Effector memory CD4-positive, alpha-beta T cell (primary cell): ENCODE results near the gene TBL2.
"Not testable (repeated sequence)": the region's sequence is repeated elsewhere in the genome, so short reads cannot be mapped to it uniquely, and the experiment has no call there.

Experiments
- DNase-seq, 3 donors: peaks; one replicate each; pipeline ENCODE4 v3.0.0-alpha.2; 2020
- H3K27ac ChIP-seq: 2 replicates; pipeline ENCODE4 v1.7.0; 2013; ENCODE audit warnings: mild to moderate bottlenecking, low read length, moderate library complexity; ENCODE audit not compliant: insufficient read depth, poor library complexity, severe bottlenecking
- H3K27me3 ChIP-seq: replicated peaks from 2 replicates; pipeline ENCODE4 v1.7.0; 2013; ENCODE audit warnings: mild to moderate bottlenecking, low read length; ENCODE audit not compliant: insufficient read depth, control insufficient read depth, poor library complexity, severe bottlenecking
- H3K36me3 ChIP-seq: 2 replicates; pipeline ENCODE4 v1.7.0; 2013; ENCODE audit warnings: mild to moderate bottlenecking, low read length, moderate library complexity; ENCODE audit not compliant: control insufficient read depth, insufficient read depth
- H3K4me1 ChIP-seq: 2 replicates; pipeline ENCODE4 v1.7.0; 2013; ENCODE audit warnings: low read length, mild to moderate bottlenecking; ENCODE audit not compliant: control insufficient read depth, insufficient read depth, poor library complexity, severe bottlenecking
- H3K4me3 ChIP-seq: 2 replicates; pipeline ENCODE4 v1.7.0; 2013; ENCODE audit warnings: low read length, low read depth, mild to moderate bottlenecking; ENCODE audit not compliant: insufficient read depth, poor library complexity, severe bottlenecking
- H3K9me3 ChIP-seq: 2 replicates; pipeline ENCODE4 v1.7.0; 2013; ENCODE audit warnings: mild to moderate bottlenecking, low read length, moderate library complexity; ENCODE audit not compliant: control insufficient read depth

TBL2 gene

GRCh38 chr7:73536479-73536878 is 41.9 kb downstream of the TBL2 start:
- Histone ChIP-seq H3K36me3 (peaks cover 61% of the 10 kb centered on the region), H3K27ac (no peak overlapping the region), H3K4me3 (no peak overlapping the region), H3K9me3 (no peaks in the 10 kb centered on the region), H3K4me1 (no peaks in the 10 kb centered on the region), H3K27me3 (no peaks in the 10 kb centered on the region)
- DNase-seq, result no peak

GRCh38 chr7:73535918-73536317 is 42.5 kb downstream of the TBL2 start:
- H3K4me3 ChIP-seq, H3K27ac ChIP-seq, H3K4me1 ChIP-seq, H3K27me3 ChIP-seq, H3K9me3 ChIP-seq, DNase-seq: not testable (repeated sequence)
- peaks cover 57% of the 10 kb centered on the region for H3K36me3 ChIP-seq

- Histone ChIP-seq H3K4me3 (no peak overlapping the region), H3K9me3 (no peaks in the 10 kb centered on the region), H3K27ac (no peak overlapping the region), H3K4me1 (no peaks in the 10 kb centered on the region), H3K36me3 (peaks cover 38% of the 10 kb centered on the region), H3K27me3 (no peaks in the 10 kb centered on the region)
- no peak for DNase-seq
Measured at GRCh38 chr7:73533742-73534141, 44.6 kb downstream of the TBL2 start.

- Histone ChIP-seq H3K27me3 (no peaks in the 10 kb centered on the region), H3K9me3 (no peaks in the 10 kb centered on the region), H3K4me1 (peaks cover 1% of the 10 kb centered on the region), H3K27ac (no peak overlapping the region), H3K36me3 (peaks cover 23% of the 10 kb centered on the region), H3K4me3 (no peak overlapping the region)
- DNase-seq, result no peak
Measured at GRCh38 chr7:73532224-73532623, 46.2 kb downstream of the TBL2 start.

- Histone ChIP-seq H3K4me3 (no peak overlapping the region), H3K27me3 (no peaks in the 10 kb centered on the region), H3K4me1 (peaks cover 13% of the 10 kb centered on the region), H3K9me3 (no peaks in the 10 kb centered on the region), H3K36me3 (peaks cover 9% of the 10 kb centered on the region), H3K27ac (no peak overlapping the region)
- DNase-seq, result no peak
Measured at GRCh38 chr7:73530800-73531199, 47.6 kb downstream of the TBL2 start.

GRCh38 chr7:73526896-73527821 is 51.2 kb downstream of the TBL2 start:
- Histone ChIP-seq H3K27ac (peak overlapping the region; percentile 37), H3K4me3 (no peak overlapping the region), H3K27me3 (no peaks in the 10 kb centered on the region), H3K36me3 (no peaks in the 10 kb centered on the region), H3K4me1 (peaks cover 18% of the 10 kb centered on the region), H3K9me3 (no peaks in the 10 kb centered on the region)
- no peak for DNase-seq

GRCh38 chr7:73526158-73526494 is 52.3 kb downstream of the TBL2 start:
- H3K4me3 ChIP-seq, H3K27me3 ChIP-seq, H3K27ac ChIP-seq, DNase-seq, H3K36me3 ChIP-seq, H3K9me3 ChIP-seq: not testable (repeated sequence)
- peaks cover 18% of the 10 kb centered on the region for H3K4me1 ChIP-seq

- H3K27ac ChIP-seq, result peak within 1 kb of the TSS; percentile 80
- H3K4me3 ChIP-seq, result peak within 1 kb of the TSS; percentile 88
- no peaks in the 10 kb centered on the region for H3K9me3 ChIP-seq
- H3K4me1 ChIP-seq, result peaks cover 46% of the 10 kb centered on the region
- peak; percentile 91 to 96 (median 95) for DNase-seq
- peaks cover 3% of the 10 kb centered on the region for H3K36me3 ChIP-seq
- H3K27me3 ChIP-seq, result no peaks in the 10 kb centered on the region
Measured at GRCh38 chr7:73522105-73522872, 56.1 kb downstream of the TBL2 start, which contains the start of gene BAZ1B. Gene BAZ1B, minus strand, starts transcription at chr7:73522293. Its CDS starts 360 bp downstream, at chr7:73521933.

- Histone ChIP-seq H3K27me3 (no peaks in the 10 kb centered on the region), H3K4me1 (peaks cover 40% of the 10 kb centered on the region), H3K27ac (peak overlapping the region; percentile 80), H3K36me3 (peaks cover 3% of the 10 kb centered on the region), H3K9me3 (no peaks in the 10 kb centered on the region), H3K4me3 (peak overlapping the region; percentile 88)
- no peak for DNase-seq
Measured at GRCh38 chr7:73521636-73522104, 56.7 kb downstream of the TBL2 start.
